H9 (cell line): ENCODE results near the gene POU2F2. TPM values are rescaled to one million over a fixed set of nuclear protein-coding genes. Genes with fewer than 3 reads are reported as not detected.
A peak's percentile ranks its signal among the peaks of the same experiment; 100 is the strongest.

Experiments
- DNase-seq: peaks from one replicate; pipeline ENCODE4 v3.0.0-alpha.2; 2017
- H2AFZ ChIP-seq: one replicate; pipeline ENCODE4 v1.6.1; 2013; ENCODE audit warnings: mild to moderate bottlenecking, low read length, control low read depth, moderate library complexity
- H2AK5ac ChIP-seq: 2 replicates; pipeline ENCODE4 v1.6.1; 2013; ENCODE audit warnings: low read length, control low read depth, mixed read lengths; ENCODE audit not compliant: insufficient read length
- H2BK120ac ChIP-seq: one replicate; pipeline ENCODE4 v1.6.1; 2013; ENCODE audit warnings: low read depth, mild to moderate bottlenecking, low read length, control low read depth, inconsistent platforms; ENCODE audit not compliant: poor library complexity, severe bottlenecking
- H2BK12ac ChIP-seq: 2 replicates; pipeline ENCODE4 v1.6.1; 2013; ENCODE audit warnings: low read length, control low read depth, mixed read lengths, low read depth; ENCODE audit not compliant: insufficient read length
- H2BK15ac ChIP-seq: 2 replicates; pipeline ENCODE4 v1.6.1; 2013; ENCODE audit warnings: low read depth, low read length, control low read depth
- H2BK20ac ChIP-seq: one replicate; pipeline ENCODE4 v1.6.1; 2013; ENCODE audit warnings: low read depth, mild to moderate bottlenecking, low read length, control low read depth, inconsistent platforms; ENCODE audit not compliant: poor library complexity, severe bottlenecking
- H2BK5ac ChIP-seq: 2 replicates; pipeline ENCODE4 v1.6.1; 2013; ENCODE audit warnings: low read length, control low read depth, mixed read lengths; ENCODE audit not compliant: insufficient read length
- H3K14ac ChIP-seq: 2 replicates; pipeline ENCODE4 v1.6.1; 2013; ENCODE audit warnings: low read length, control low read depth; ENCODE audit not compliant: insufficient read depth
- H3K18ac ChIP-seq: 2 replicates; pipeline ENCODE4 v1.6.1; 2013; ENCODE audit warnings: low read depth, mild to moderate bottlenecking, mixed read lengths, low read length, control low read depth; ENCODE audit not compliant: insufficient read length
- H3K23ac ChIP-seq: 2 replicates; pipeline ENCODE4 v1.6.1; 2013; ENCODE audit warnings: low read length, control low read depth, mixed read lengths, low read depth; ENCODE audit not compliant: insufficient read length
- H3K23me2 ChIP-seq: 2 replicates; pipeline ENCODE4 v1.6.1; 2013; ENCODE audit warnings: low read depth, mild to moderate bottlenecking, mixed read lengths, low read length, control low read depth; ENCODE audit not compliant: insufficient read length, poor library complexity, severe bottlenecking
- H3K27ac ChIP-seq: 2 replicates; pipeline ENCODE4 v1.5.1; 2013; ENCODE audit warnings: low read length, control low read depth, mixed read lengths, low read depth; ENCODE audit not compliant: insufficient read length
- H3K27me3 ChIP-seq: 2 replicates; pipeline ENCODE4 v1.6.1; 2013; ENCODE audit warnings: low read length, control low read depth, inconsistent platforms; ENCODE audit not compliant: insufficient read depth
- H3K4ac ChIP-seq: 2 replicates; pipeline ENCODE4 v1.6.1; 2013; ENCODE audit warnings: low read depth, mild to moderate bottlenecking, control low read depth, inconsistent platforms, low read length, moderate library complexity
- H3K4me1 ChIP-seq: 2 replicates; pipeline ENCODE4 v1.6.1; 2013; ENCODE audit warnings: low read length, control low read depth, inconsistent platforms; ENCODE audit not compliant: insufficient read depth
- H3K4me2 ChIP-seq: 2 replicates; pipeline ENCODE4 v1.6.1; 2013; ENCODE audit warnings: low read length, control low read depth, mixed read lengths; ENCODE audit not compliant: insufficient read length, insufficient read depth
- H3K56ac ChIP-seq: 2 replicates; pipeline ENCODE4 v1.6.1; 2013; ENCODE audit warnings: low read depth, mild to moderate bottlenecking, mixed read lengths, low read length, control low read depth; ENCODE audit not compliant: insufficient read length
- H3K79me1 ChIP-seq: 2 replicates; pipeline ENCODE4 v1.6.1; 2013; ENCODE audit warnings: low read depth, mild to moderate bottlenecking, moderate library complexity, low read length, control low read depth, inconsistent platforms; ENCODE audit not compliant: insufficient read depth, poor library complexity, severe bottlenecking
- H3K79me2 ChIP-seq: 2 replicates; pipeline ENCODE4 v1.6.1; 2013; ENCODE audit warnings: low read length, control low read depth, inconsistent platforms; ENCODE audit not compliant: insufficient read depth
- H3K9ac ChIP-seq: 2 replicates; pipeline ENCODE4 v1.6.1; 2013; ENCODE audit warnings: low read length, control low read depth, mixed read lengths; ENCODE audit not compliant: insufficient read length; ENCODE audit errors: extremely low read depth
- H3K9me3 ChIP-seq: one replicate; pipeline ENCODE4 v1.6.1; 2013; ENCODE audit warnings: low read depth, low read length, inconsistent platforms; ENCODE audit not compliant: control insufficient read depth
- H3T11ph ChIP-seq: one replicate; pipeline ENCODE4 v1.6.1; 2013; ENCODE audit warnings: mild to moderate bottlenecking, low read length, control low read depth, inconsistent platforms
- H4K20me1 ChIP-seq: one replicate; pipeline ENCODE4 v1.6.1; 2013; ENCODE audit not compliant: control insufficient read depth, insufficient read length, insufficient read depth
- H4K5ac ChIP-seq: 2 replicates; pipeline ENCODE4 v1.6.1; 2013; ENCODE audit warnings: low read depth, mild to moderate bottlenecking, mixed read lengths, low read length, control low read depth; ENCODE audit not compliant: insufficient read length
- H4K8ac ChIP-seq: replicated peaks from 2 replicates; pipeline ENCODE4 v1.6.1; 2013; ENCODE audit warnings: low read length, control low read depth, mixed read lengths, low read depth; ENCODE audit not compliant: insufficient read length
- H4K91ac ChIP-seq: 2 replicates; pipeline ENCODE4 v1.6.1; 2013; ENCODE audit warnings: low read depth, mild to moderate bottlenecking, moderate library complexity, mixed read lengths, low read length, control low read depth; ENCODE audit not compliant: insufficient read length
- H3K27ac Mint-ChIP-seq, 3 experiments: 2 replicates in 2 of 3; 3 replicates in 1 of 3; pipeline ENCODE4 v1.8.0; 2020 to 2021; ENCODE audit warnings: mixed read lengths in 3 of 3, mild to moderate bottlenecking in 1 of 3, moderate library complexity in 1 of 3
- H3K27me3 Mint-ChIP-seq: 2 replicates; pipeline ENCODE4 v1.8.0; 2021; ENCODE audit warnings: low read depth, mild to moderate bottlenecking, moderate library complexity, mixed read lengths
- H3K36me3 Mint-ChIP-seq, 3 experiments: 2 replicates in 2 of 3; 3 replicates in 1 of 3; pipeline ENCODE4 v1.8.0; 2020 to 2021; ENCODE audit warnings: low read depth in 3 of 3, mixed read lengths in 3 of 3; ENCODE audit not compliant: insufficient read depth in 1 of 3
- H3K4me1 Mint-ChIP-seq, 2 experiments: 2 replicates each; pipeline ENCODE4 v1.8.0; 2020; ENCODE audit warnings: mixed read lengths in 2 of 2
- H3K4me3 Mint-ChIP-seq, 2 experiments: 2 replicates in 1 of 2; 3 replicates in 1 of 2; pipeline ENCODE4 v1.8.0; 2020 to 2021; ENCODE audit warnings: mild to moderate bottlenecking in 2 of 2, mixed read lengths in 2 of 2, moderate library complexity in 1 of 2
- H3K9me3 Mint-ChIP-seq, 2 experiments: 2 replicates in 1 of 2; 3 replicates in 1 of 2; pipeline ENCODE4 v1.8.0; 2020; ENCODE audit warnings: mild to moderate bottlenecking in 2 of 2, mixed read lengths in 2 of 2, moderate library complexity in 1 of 2
- CTCF ChIP-seq: fragments of 200-600 bp; sonication (generic); conservative IDR thresholded peaks from 3 replicates; pipeline ENCODE4 v1.8.0; 2021; ENCODE audit warnings: antibody characterized with exemption, mild to moderate bottlenecking
- WGBS: extraction: QIAGEN DNeasy Blood & Tissue Kit; methylation state at CpG from one replicate; pipeline ENCODE4 v1.1.7; 2013; ENCODE audit warnings: missing lambda C conversion rate, low lambda C conversion rate, mixed read lengths; ENCODE audit not compliant: insufficient read length; ENCODE audit errors: extremely low coverage; 5-methylcytosine and 5-hydroxymethylcytosine counted together
- total RNA-seq: library from RNA; stranded (reverse); gene quantifications from 2 replicates; pipeline ENCODE4 v1.2.1, GENCODE V29; 2021

The POU2F2 gene
- total RNA-seq, 1 experiment from 2014 or later = 2.9 TPM

- H3K79me2 ChIP-seq = no peaks in the 10 kb centered on the region
- no peak overlapping the region for H2BK15ac ChIP-seq
- H2BK20ac ChIP-seq = no peak overlapping the region
- H3K27me3 ChIP-seq = no peaks in the 10 kb centered on the region
- H2BK120ac ChIP-seq = no peak overlapping the region
- WGBS = no CpG with 5 or more reads among the region's 7 CpGs
- H3K23me2 ChIP-seq = no peaks in the 10 kb centered on the region
- no peak overlapping the region for H3K27ac ChIP-seq
- H4K8ac ChIP-seq = no peak overlapping the region
- H3K14ac ChIP-seq = no peak overlapping the region
- H3T11ph ChIP-seq = no peak overlapping the region
- H3K9ac ChIP-seq = no peak overlapping the region
- DNase-seq = no peak
- Mint-ChIP-seq H3K9me3 (no peaks in the 10 kb centered on the region), H3K27me3 (no peaks in the 10 kb centered on the region), H3K36me3 (peaks cover 23 to 67% (median 66%) of the 10 kb centered on the region in 3 experiments; a peak in 6 of 7 replicates), H3K4me1 (no peaks in the 10 kb centered on the region), H3K4me3 (no peak overlapping the region), H3K27ac (0 out of 7 replicates have a peak overlapping the region, but pooled peaks of 1 of the 3 experiments have one; percentile 36)
- TF ChIP-seq CTCF = no peak
- H3K4ac ChIP-seq = no peak overlapping the region
- no peaks in the 10 kb centered on the region for H4K20me1 ChIP-seq
- no peak overlapping the region for H3K56ac ChIP-seq
- no peak overlapping the region for H4K91ac ChIP-seq
- no peak overlapping the region for H3K18ac ChIP-seq
- no peak overlapping the region for H3K23ac ChIP-seq
- no peak overlapping the region for H2BK12ac ChIP-seq
- H3K9me3 ChIP-seq = no peaks in the 10 kb centered on the region
- no peak overlapping the region for H2AK5ac ChIP-seq
- no peak overlapping the region for H2BK5ac ChIP-seq
- no peak overlapping the region for H2AFZ ChIP-seq
- no peaks in the 10 kb centered on the region for H3K4me1 ChIP-seq
- no peaks in the 10 kb centered on the region for H3K79me1 ChIP-seq
- H3K4me2 ChIP-seq = no peak overlapping the region
- no peak overlapping the region for H4K5ac ChIP-seq
These were observed 86.7 kb downstream of the POU2F2 start for GRCh38 chr19:42045575-42045974.
